HG03097 (cell line): ENCODE results near the gene TMEM120B.

Experiments
- ATAC-seq: cut with Tn5 transposase; IDR thresholded peaks from one replicate; pipeline ENCODE4 v1.9.1; 2021; ENCODE audit not compliant: unreplicated experiment, low FRiP score

The TMEM120B gene

DNA sequence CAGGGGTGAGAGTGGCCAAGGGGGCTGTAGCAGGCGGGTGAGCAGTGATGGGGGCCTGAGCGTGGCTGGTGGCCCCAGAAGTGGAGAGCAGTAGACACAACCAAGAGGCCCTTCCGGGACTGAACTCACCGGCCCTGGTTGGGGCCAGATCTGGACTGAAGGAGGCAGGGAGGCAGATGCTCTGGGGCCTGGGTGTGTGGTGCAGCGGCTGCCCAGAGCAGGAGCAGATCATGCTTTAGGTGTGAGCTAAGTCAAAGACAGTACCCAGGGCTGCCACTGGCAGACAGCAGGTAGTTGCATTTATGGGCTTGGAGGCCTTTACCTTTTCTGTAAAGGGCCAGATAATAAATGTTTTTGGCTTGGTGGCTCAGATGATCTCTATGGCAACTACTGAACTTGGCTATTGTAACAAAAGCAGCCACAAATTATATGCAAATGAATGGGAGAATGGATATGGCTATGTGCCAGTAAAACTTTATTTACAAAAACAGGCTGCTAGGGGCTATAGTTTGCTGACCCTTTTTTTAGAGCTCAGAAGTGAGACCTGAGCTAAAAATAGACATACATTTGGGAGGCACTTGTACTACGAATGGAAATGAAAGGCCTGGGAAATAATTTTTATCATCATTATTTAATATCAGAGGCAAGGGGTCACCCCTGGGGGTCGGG, 116.8 kb downstream of the TMEM120B start:
- ATAC-seq: no peak

DNA sequence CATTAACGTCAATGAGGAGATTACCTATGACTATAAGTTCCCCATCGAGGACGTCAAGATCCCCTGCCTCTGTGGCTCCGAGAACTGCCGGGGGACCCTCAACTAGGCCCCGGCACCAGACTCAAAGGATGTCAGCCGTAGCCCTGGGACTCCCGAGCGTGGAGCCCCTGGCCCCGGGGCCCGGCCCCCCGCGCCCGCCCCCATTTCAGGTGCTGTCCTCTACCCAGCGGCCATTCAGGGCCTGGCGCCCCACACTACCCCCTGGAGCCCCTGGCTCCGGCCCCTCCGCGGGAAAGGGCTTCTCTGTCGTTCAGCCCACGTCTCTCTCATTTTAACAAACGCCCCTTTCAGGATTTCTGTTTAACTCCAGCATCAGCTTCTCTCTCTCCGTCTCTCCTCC, 117.6 kb downstream of the TMEM120B start:
- no peak for ATAC-seq

- no peak for ATAC-seq
Measured at GRCh38 chr12:121830588-121831265, 118.2 kb downstream of the TMEM120B start.
